GM19463 (cell line): Measurements from ENCODE around the gene ZFYVE28.
"Not testable (repeated sequence)": the region's sequence is repeated elsewhere in the genome, so short reads cannot be mapped to it uniquely, and the experiment has no call there.

Source experiments
- ATAC-seq: cut with Tn5 transposase; IDR thresholded peaks from one replicate; pipeline ENCODE4 v1.9.1; 2021; ENCODE audit warnings: mild to moderate bottlenecking, moderate library complexity; ENCODE audit not compliant: unreplicated experiment

The ZFYVE28 gene

DNA sequence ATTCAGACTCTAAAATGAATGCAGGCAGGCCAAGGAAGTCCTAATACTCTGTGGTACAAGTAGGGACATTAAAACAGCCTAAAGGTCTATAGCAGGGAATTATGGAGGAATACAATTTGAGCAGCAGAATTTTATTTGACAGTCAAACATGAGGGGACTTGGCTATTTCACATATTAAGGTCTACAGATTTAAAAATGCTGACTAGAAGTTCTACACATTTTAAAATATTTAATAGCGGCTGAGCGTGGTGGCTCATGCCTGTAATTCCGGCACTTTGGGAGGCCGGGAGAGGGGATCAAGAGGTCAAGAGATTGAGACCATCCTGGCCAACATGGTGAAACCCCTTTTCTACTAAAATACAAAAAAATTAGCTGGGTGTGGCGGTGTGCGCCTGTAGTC is 187.4 kb downstream of the ZFYVE28 start:
- no peak for ATAC-seq

DNA sequence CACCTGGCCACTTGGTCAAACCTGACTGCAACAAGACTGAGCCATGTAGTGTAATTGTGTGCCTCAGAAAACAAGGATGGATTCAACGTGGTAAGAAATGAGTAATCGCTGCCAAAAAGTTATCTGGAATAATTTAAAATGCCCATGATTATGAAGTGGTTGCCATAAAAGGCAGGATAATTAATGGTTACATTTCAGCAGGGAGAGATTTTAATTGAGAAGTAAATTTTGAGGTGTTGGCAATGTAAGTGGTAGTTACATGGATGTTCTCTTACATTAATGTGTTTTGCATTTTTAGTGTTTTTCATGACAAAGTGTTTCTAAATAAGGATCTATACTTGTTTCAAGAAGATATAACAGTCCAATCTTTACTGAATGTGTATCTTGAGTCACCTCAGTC is 192.2 kb downstream of the ZFYVE28 start:
- ATAC-seq: no peak

DNA sequence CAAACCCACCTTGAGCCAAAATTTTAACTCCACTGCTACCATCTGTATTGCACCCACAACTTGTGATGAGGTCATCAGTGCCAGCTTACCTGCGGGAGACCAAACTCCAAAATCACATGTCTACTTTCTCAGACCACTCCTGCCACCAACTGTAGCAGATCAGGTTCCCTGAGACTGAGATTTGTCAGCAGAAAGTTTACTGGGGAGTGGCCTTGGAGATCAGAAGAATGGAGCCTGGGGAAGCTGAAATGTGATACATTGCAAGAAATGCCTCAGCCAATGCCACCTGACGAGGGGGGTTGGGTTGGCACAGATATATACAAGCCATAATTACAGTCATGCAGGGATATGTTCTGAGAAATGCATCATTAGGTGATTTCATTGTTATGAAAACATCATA is 195.6 kb downstream of the ZFYVE28 start:
- no peak for ATAC-seq

DNA sequence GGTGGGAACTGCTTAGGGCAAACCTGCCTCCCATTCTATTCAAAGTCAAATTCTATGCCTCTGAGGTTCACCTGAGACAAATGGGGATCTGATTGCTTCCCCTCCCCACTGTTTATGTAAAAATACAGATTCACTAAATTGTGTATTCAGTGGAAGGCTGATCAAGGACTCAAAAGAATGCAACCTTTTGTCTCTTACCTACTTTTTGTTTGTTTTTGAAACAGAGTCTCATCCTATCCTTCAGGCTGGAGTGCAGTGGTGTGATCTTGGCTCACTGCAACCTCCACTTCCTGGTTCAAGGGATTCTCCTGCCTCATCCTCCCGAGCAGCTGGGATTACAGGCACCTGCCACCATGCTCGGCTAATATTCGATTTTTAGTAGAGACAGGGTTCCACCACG is 197.1 kb downstream of the ZFYVE28 start:
- not testable (repeated sequence) for ATAC-seq

DNA sequence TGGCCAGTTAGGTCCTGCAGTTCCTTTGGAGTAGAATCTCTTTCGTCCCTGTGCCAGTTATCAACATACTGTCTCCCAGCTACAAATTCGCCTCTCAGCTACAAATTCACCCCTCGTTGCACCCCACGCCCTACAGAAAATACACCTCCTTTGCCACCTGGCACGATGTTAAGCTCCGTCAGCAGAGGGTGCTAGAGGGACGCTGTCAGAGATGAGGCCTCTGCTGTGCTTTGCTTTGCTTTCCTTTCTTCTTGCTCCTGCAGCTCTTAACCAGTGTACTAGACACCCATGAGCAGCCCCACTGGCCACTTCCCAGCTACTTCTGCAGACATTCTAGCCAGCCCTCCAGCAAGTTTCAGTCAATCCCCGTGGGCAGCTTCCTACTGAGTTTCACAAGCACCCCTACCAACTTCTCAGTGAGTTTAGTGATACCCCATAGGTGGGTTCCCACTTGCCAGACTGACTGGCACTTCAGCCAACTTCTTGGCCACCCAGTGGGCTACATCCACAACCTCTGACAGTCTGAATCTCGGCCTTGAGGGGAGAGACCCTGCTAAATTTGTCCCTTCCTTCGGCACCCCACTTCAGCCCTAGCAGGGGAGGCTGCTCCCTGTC is 198.3 kb downstream of the ZFYVE28 start:
- ATAC-seq: no peak
